Activated T-helper 17 cell treated with anti-CD3 and anti-CD28 coated beads, Interleukin-2, amount 50 U/mL, for 72 hours (primary cell): ENCODE measurements around the gene PLXNA2. TPM values are rescaled to one million over a fixed set of nuclear protein-coding genes. Genes with fewer than 3 reads are reported as not detected.

ENCODE experiments used
- ATAC-seq: fragments of 150-1000 bp; cut with Tn5 transposase; replicated peaks from 2 replicates; pipeline ENCODE4 v1.10.0; 2021; ENCODE audit warnings: mild to moderate bottlenecking, moderate library complexity
- H3K27ac Mint-ChIP-seq: one replicate; pipeline ENCODE4 v1.8.0; 2022; ENCODE audit warnings: mixed read lengths
- H3K27me3 Mint-ChIP-seq: one replicate; pipeline ENCODE4 v1.8.0; 2022; ENCODE audit warnings: mixed read lengths
- H3K36me3 Mint-ChIP-seq: one replicate; pipeline ENCODE4 v1.8.0; 2022; ENCODE audit warnings: low read depth, mild to moderate bottlenecking, mixed read lengths
- H3K4me1 Mint-ChIP-seq: one replicate; pipeline ENCODE4 v1.8.0; 2022; ENCODE audit warnings: mixed read lengths
- H3K4me3 Mint-ChIP-seq: one replicate; pipeline ENCODE4 v1.8.0; 2022; ENCODE audit warnings: mild to moderate bottlenecking, mixed read lengths
- H3K9me3 Mint-ChIP-seq: one replicate; pipeline ENCODE4 v1.8.0; 2022; ENCODE audit warnings: mixed read lengths
- total RNA-seq, 2 donors: library from RNA; stranded (reverse); gene quantifications; one replicate each; pipeline ENCODE4 v1.2.3, GENCODE V29; 2022

PLXNA2 gene
- total RNA-seq, 2 donors from 2014 or later, result 0.09 TPM; not detected in 1

- Mint-ChIP-seq H3K9me3 (no peaks in the 10 kb centered on the region), H3K27ac (no peak overlapping the region), H3K4me1 (no peaks in the 10 kb centered on the region), H3K36me3 (no peaks in the 10 kb centered on the region), H3K4me3 (no peak overlapping the region), H3K27me3 (no peaks in the 10 kb centered on the region)
- no peak for ATAC-seq
These were observed 121.4 kb downstream of the PLXNA2 start for GRCh38 chr1:208122612-208123358.

GRCh38 chr1:208121813-208122364 lies 122.3 kb downstream of the PLXNA2 start:
- Mint-ChIP-seq H3K27ac (no peak overlapping the region), H3K4me1 (no peaks in the 10 kb centered on the region)

GRCh38 chr1:208120431-208120790 lies 123.8 kb downstream of the PLXNA2 start:
- peaks cover 8% of the 10 kb centered on the region for H3K27me3 Mint-ChIP-seq
- no peaks in the 10 kb centered on the region for H3K36me3 Mint-ChIP-seq
- H3K9me3 Mint-ChIP-seq, result no peaks in the 10 kb centered on the region
- H3K4me3 Mint-ChIP-seq, result no peak overlapping the region
- ATAC-seq, result no peak
- H3K27ac Mint-ChIP-seq, result no peak overlapping the region
- H3K4me1 Mint-ChIP-seq, result no peaks in the 10 kb centered on the region

More at GRCh38 chr1:208121813-208122364, 122.3 kb downstream of the PLXNA2 start:
- peaks cover 4% of the 10 kb centered on the region for H3K27me3 Mint-ChIP-seq
- ATAC-seq, result no peak
- no peaks in the 10 kb centered on the region for H3K9me3 Mint-ChIP-seq
- H3K36me3 Mint-ChIP-seq, result no peaks in the 10 kb centered on the region
- H3K4me3 Mint-ChIP-seq, result no peak overlapping the region

- no peak for ATAC-seq
- Mint-ChIP-seq H3K27ac (no peak overlapping the region), H3K27me3 (peaks cover 13% of the 10 kb centered on the region), H3K4me1 (no peaks in the 10 kb centered on the region), H3K4me3 (no peak overlapping the region), H3K36me3 (no peaks in the 10 kb centered on the region), H3K9me3 (no peaks in the 10 kb centered on the region)
These were observed 125.2 kb downstream of the PLXNA2 start for GRCh38 chr1:208118841-208119606.

GRCh38 chr1:208118306-208118705 lies 125.9 kb downstream of the PLXNA2 start:
- Mint-ChIP-seq H3K27me3 (peaks cover 13% of the 10 kb centered on the region), H3K27ac (no peak overlapping the region), H3K4me1 (no peaks in the 10 kb centered on the region), H3K4me3 (no peak overlapping the region), H3K9me3 (no peaks in the 10 kb centered on the region), H3K36me3 (no peaks in the 10 kb centered on the region)
- ATAC-seq, result no peak

GRCh38 chr1:208117826-208118225 lies 126.4 kb downstream of the PLXNA2 start:
- Mint-ChIP-seq H3K27me3 (peaks cover 13% of the 10 kb centered on the region), H3K4me1 (no peaks in the 10 kb centered on the region), H3K27ac (no peak overlapping the region), H3K36me3 (no peaks in the 10 kb centered on the region), H3K4me3 (no peak overlapping the region), H3K9me3 (no peaks in the 10 kb centered on the region)
- ATAC-seq, result no peak

GRCh38 chr1:208117409-208117808 lies 126.8 kb downstream of the PLXNA2 start:
- H3K4me1 Mint-ChIP-seq, result no peaks in the 10 kb centered on the region
- no peak overlapping the region for H3K4me3 Mint-ChIP-seq
- no peak for ATAC-seq
- no peaks in the 10 kb centered on the region for H3K36me3 Mint-ChIP-seq
- H3K27ac Mint-ChIP-seq, result no peak overlapping the region
- peaks cover 13% of the 10 kb centered on the region for H3K27me3 Mint-ChIP-seq
- no peaks in the 10 kb centered on the region for H3K9me3 Mint-ChIP-seq

GRCh38 chr1:208115924-208116640 lies 128.1 kb downstream of the PLXNA2 start:
- ATAC-seq, result no peak

GRCh38 chr1:208113011-208113410 lies 131.2 kb downstream of the PLXNA2 start:
- H3K4me3 Mint-ChIP-seq, result no peak overlapping the region
- H3K27me3 Mint-ChIP-seq, result peaks cover 18% of the 10 kb centered on the region
- ATAC-seq, result no peak
- no peaks in the 10 kb centered on the region for H3K36me3 Mint-ChIP-seq
- H3K4me1 Mint-ChIP-seq, result no peaks in the 10 kb centered on the region
- H3K27ac Mint-ChIP-seq, result no peak overlapping the region
- H3K9me3 Mint-ChIP-seq, result no peaks in the 10 kb centered on the region

More at GRCh38 chr1:208115924-208116640, 128.1 kb downstream of the PLXNA2 start:
- H3K9me3 Mint-ChIP-seq, result no peaks in the 10 kb centered on the region
- H3K36me3 Mint-ChIP-seq, result no peaks in the 10 kb centered on the region
- H3K27ac Mint-ChIP-seq, result no peak overlapping the region
- H3K4me3 Mint-ChIP-seq, result no peak overlapping the region
- no peaks in the 10 kb centered on the region for H3K4me1 Mint-ChIP-seq
- peaks cover 13% of the 10 kb centered on the region for H3K27me3 Mint-ChIP-seq

- Mint-ChIP-seq H3K36me3 (no peaks in the 10 kb centered on the region), H3K4me1 (no peaks in the 10 kb centered on the region), H3K9me3 (no peaks in the 10 kb centered on the region), H3K27ac (no peak overlapping the region), H3K4me3 (no peak overlapping the region), H3K27me3 (peaks cover 18% of the 10 kb centered on the region)
- ATAC-seq, result no peak
These were observed 131.8 kb downstream of the PLXNA2 start for GRCh38 chr1:208112401-208112800.

GRCh38 chr1:208111646-208112190 lies 132.5 kb downstream of the PLXNA2 start:
- no peak for ATAC-seq
- no peaks in the 10 kb centered on the region for H3K4me1 Mint-ChIP-seq
- H3K9me3 Mint-ChIP-seq, result no peaks in the 10 kb centered on the region
- H3K4me3 Mint-ChIP-seq, result no peak overlapping the region
- no peaks in the 10 kb centered on the region for H3K36me3 Mint-ChIP-seq
- H3K27me3 Mint-ChIP-seq, result peaks cover 14% of the 10 kb centered on the region
- no peak overlapping the region for H3K27ac Mint-ChIP-seq

GRCh38 chr1:208110296-208110695 lies 133.9 kb downstream of the PLXNA2 start:
- H3K27ac Mint-ChIP-seq, result no peak overlapping the region
- no peaks in the 10 kb centered on the region for H3K9me3 Mint-ChIP-seq
- no peaks in the 10 kb centered on the region for H3K4me1 Mint-ChIP-seq
- no peak for ATAC-seq
- no peaks in the 10 kb centered on the region for H3K36me3 Mint-ChIP-seq
- H3K27me3 Mint-ChIP-seq, result peaks cover 10% of the 10 kb centered on the region
- no peak overlapping the region for H3K4me3 Mint-ChIP-seq

- H3K27ac Mint-ChIP-seq, result no peak overlapping the region
- peaks cover 10% of the 10 kb centered on the region for H3K27me3 Mint-ChIP-seq
- H3K9me3 Mint-ChIP-seq, result no peaks in the 10 kb centered on the region
- H3K4me3 Mint-ChIP-seq, result no peak overlapping the region
- ATAC-seq, result no peak
- H3K36me3 Mint-ChIP-seq, result no peaks in the 10 kb centered on the region
- no peaks in the 10 kb centered on the region for H3K4me1 Mint-ChIP-seq
These were observed 135.4 kb downstream of the PLXNA2 start for GRCh38 chr1:208108646-208109330.

- no peak overlapping the region for H3K4me3 Mint-ChIP-seq
- no peak overlapping the region for H3K27ac Mint-ChIP-seq
- no peak for ATAC-seq
- H3K36me3 Mint-ChIP-seq, result no peaks in the 10 kb centered on the region
- H3K9me3 Mint-ChIP-seq, result no peaks in the 10 kb centered on the region
- H3K27me3 Mint-ChIP-seq, result peaks cover 10% of the 10 kb centered on the region
- no peaks in the 10 kb centered on the region for H3K4me1 Mint-ChIP-seq
These were observed 136.0 kb downstream of the PLXNA2 start for GRCh38 chr1:208108213-208108608.
